Nephron (organoid): ENCODE results near the gene SAMSN1.

Experiments used
- H3K27ac Mint-ChIP-seq, 3 experiments: 2 replicates each; pipeline ENCODE4 v1.8.0; 2020; ENCODE audit warnings: mixed read lengths in 3 of 3, mild to moderate bottlenecking in 2 of 3, moderate library complexity in 1 of 3
- H3K27me3 Mint-ChIP-seq: 2 replicates; pipeline ENCODE4 v1.8.0; 2021; ENCODE audit warnings: low read depth, mild to moderate bottlenecking, moderate library complexity, mixed read lengths
- H3K36me3 Mint-ChIP-seq: 2 replicates; pipeline ENCODE4 v1.8.0; 2020; ENCODE audit warnings: low read depth, mixed read lengths
- H3K4me1 Mint-ChIP-seq: 2 replicates; pipeline ENCODE4 v1.8.0; 2020; ENCODE audit warnings: mixed read lengths
- H3K4me3 Mint-ChIP-seq, 3 experiments: 2 replicates each; pipeline ENCODE4 v1.8.0; 2020; ENCODE audit warnings: mild to moderate bottlenecking in 3 of 3, mixed read lengths in 3 of 3, moderate library complexity in 2 of 3
- H3K9me3 Mint-ChIP-seq: 2 replicates; pipeline ENCODE4 v1.8.0; 2020; ENCODE audit warnings: mixed read lengths
- TF ChIP-seq, protein P1 (sequence below), 3 experiments: fragments of 200-600 bp; sonication (generic); IDR thresholded peaks; one replicate each; pipeline ENCODE4 v1.5.0; 2021; ENCODE audit warnings: antibody characterized with exemption in 3 of 3; ENCODE audit not compliant: unreplicated experiment in 3 of 3

The SAMSN1 gene

DNA sequence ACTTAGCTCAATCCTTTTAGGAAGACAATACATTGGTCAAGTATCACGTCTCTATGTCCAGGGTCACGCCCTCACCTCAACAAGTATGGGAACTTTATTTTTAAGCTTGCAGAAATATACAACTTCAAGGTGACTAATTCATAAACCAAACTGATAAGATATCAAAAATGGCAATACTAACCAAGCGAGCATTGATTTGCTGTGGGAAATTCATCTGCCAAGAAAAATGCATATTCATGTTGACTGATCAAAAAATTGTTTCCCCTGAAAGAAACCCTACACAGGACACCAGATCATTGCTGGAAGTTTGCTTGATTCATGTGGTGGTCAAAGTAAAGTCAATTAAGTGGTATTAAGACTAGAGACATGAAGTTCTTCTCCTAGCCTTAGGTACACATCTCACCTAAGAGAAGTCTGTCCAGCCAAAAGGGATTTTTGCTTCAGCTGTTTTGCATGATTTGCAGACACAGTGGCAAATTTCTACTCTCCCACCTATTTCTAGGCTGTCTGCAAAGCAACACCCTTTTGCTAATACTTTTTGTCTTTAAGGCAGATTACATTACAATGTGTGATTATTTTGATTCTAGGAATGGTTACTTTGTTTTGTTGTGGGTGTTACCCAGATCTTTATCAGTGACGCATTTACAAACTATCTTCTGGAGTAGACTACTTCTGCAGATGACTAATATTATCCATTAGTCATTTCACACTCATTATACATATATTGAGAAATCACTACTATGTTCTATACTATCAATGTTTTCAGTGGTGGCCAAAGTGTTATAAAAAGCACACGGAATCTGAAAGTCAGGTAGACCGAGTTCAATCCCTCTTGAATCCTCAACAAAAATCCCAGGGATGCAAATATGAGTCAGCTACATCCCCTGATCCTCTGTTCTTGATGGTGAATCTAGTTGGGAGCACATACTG is 12.4 kb downstream of the SAMSN1 start:
- TF ChIP-seq, protein P1, sequence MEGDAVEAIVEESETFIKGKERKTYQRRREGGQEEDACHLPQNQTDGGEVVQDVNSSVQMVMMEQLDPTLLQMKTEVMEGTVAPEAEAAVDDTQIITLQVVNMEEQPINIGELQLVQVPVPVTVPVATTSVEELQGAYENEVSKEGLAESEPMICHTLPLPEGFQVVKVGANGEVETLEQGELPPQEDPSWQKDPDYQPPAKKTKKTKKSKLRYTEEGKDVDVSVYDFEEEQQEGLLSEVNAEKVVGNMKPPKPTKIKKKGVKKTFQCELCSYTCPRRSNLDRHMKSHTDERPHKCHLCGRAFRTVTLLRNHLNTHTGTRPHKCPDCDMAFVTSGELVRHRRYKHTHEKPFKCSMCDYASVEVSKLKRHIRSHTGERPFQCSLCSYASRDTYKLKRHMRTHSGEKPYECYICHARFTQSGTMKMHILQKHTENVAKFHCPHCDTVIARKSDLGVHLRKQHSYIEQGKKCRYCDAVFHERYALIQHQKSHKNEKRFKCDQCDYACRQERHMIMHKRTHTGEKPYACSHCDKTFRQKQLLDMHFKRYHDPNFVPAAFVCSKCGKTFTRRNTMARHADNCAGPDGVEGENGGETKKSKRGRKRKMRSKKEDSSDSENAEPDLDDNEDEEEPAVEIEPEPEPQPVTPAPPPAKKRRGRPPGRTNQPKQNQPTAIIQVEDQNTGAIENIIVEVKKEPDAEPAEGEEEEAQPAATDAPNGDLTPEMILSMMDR (IDR thresholded peaks at IDR 0.05; ENCODE audit: unreplicated experiment in 3 of 3) = no peak
- H3K4me1 Mint-ChIP-seq = peaks cover 6% of the 10 kb centered on the region
- no peaks in the 10 kb centered on the region for H3K27me3 Mint-ChIP-seq
- no peak overlapping the region for H3K27ac Mint-ChIP-seq
- H3K36me3 Mint-ChIP-seq = peaks cover 3% of the 10 kb centered on the region
- H3K4me3 Mint-ChIP-seq = no peak overlapping the region
- H3K9me3 Mint-ChIP-seq = peaks cover 6% of the 10 kb centered on the region

DNA sequence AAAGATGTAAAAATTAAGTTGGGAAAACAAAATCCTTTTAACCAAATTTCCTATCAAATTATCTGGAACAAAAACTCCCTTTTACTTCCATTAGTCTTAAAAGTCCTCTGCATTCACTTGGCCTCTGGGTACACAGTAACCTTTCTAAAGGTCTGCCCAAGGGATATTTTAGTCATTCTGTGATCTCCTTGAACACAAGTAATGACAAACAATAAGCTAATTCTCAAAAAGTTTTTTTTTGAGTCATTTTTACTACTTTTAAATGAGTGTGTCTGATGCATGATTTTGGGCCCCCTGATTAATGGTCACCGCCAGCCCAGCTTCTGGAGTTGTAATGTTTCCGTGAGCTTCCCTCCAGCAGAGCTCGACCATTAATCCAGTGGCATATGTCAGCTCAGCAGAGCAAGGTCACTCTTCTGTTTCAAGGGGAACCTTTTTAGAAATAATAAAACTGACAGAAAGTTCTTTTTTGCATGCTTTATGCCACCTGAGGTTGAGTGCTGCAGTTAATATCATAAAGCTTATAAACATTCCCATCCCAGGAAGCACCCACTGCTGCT is 14.3 kb downstream of the SAMSN1 start:
- peaks cover 6% of the 10 kb centered on the region for H3K4me1 Mint-ChIP-seq

GRCh38 chr21:14530592-14530991 is 15.5 kb downstream of the SAMSN1 start:
- Mint-ChIP-seq H3K36me3 (peaks cover 3% of the 10 kb centered on the region), H3K27ac (peak overlapping the region in 1 of 3 experiments; percentile 70), H3K4me3 (no peak overlapping the region), H3K4me1 (peaks cover 6% of the 10 kb centered on the region), H3K27me3 (no peaks in the 10 kb centered on the region), H3K9me3 (peaks cover 3% of the 10 kb centered on the region)
- TF ChIP-seq, protein P1 (IDR thresholded peaks at IDR 0.05; ENCODE audit: unreplicated experiment in 3 of 3) = no peak

More for the DNA sequence above, 14.3 kb downstream of the SAMSN1 start:
- Mint-ChIP-seq H3K4me3 (no peak overlapping the region), H3K27me3 (no peaks in the 10 kb centered on the region), H3K27ac (peak overlapping the region; percentile 17 to 37 (median 23)), H3K36me3 (peaks cover 3% of the 10 kb centered on the region), H3K9me3 (peaks cover 3% of the 10 kb centered on the region)
- TF ChIP-seq, protein P1 (IDR thresholded peaks at IDR 0.05; ENCODE audit: unreplicated experiment in 3 of 3) = no peak

- Mint-ChIP-seq H3K36me3 (no peaks in the 10 kb centered on the region), H3K27me3 (no peaks in the 10 kb centered on the region), H3K4me3 (no peak overlapping the region), H3K9me3 (no peaks in the 10 kb centered on the region), H3K27ac (no peak overlapping the region), H3K4me1 (peaks cover 6% of the 10 kb centered on the region)
- TF ChIP-seq, protein P1 (IDR thresholded peaks at IDR 0.05; ENCODE audit: unreplicated experiment in 3 of 3) = no peak
These were observed 17.3 kb downstream of the SAMSN1 start for GRCh38 chr21:14528815-14529214.

GRCh38 chr21:14527696-14528652 is 18.1 kb downstream of the SAMSN1 start:
- Mint-ChIP-seq H3K4me1 (peaks cover 6% of the 10 kb centered on the region), H3K36me3 (no peaks in the 10 kb centered on the region), H3K27me3 (no peaks in the 10 kb centered on the region), H3K27ac (peak overlapping the region in 1 of 3 experiments; percentile 51), H3K9me3 (no peaks in the 10 kb centered on the region), H3K4me3 (no peak overlapping the region)
- TF ChIP-seq, protein P1 (IDR thresholded peaks at IDR 0.05; ENCODE audit: unreplicated experiment in 3 of 3) = no peak
